SU-DHL-6 (cell line): ENCODE data around the gene ACOT12.

ENCODE experiments used
- H2AFZ ChIP-seq: fragments of 200-600 bp; sonication (generic); 2 replicates; pipeline ENCODE4 v1.6.1; 2014; ENCODE audit warnings: low read depth, mild to moderate bottlenecking, moderate library complexity, mixed read lengths, antibody characterized with exemption, low read length; ENCODE audit not compliant: severe bottlenecking
- H3F3A ChIP-seq: fragments of 200-600 bp; shearing (Covaris generic); 2 replicates; pipeline ENCODE4 v1.6.0; 2016; ENCODE audit warnings: antibody characterized with exemption, mild to moderate bottlenecking; ENCODE audit not compliant: insufficient read depth
- H3K27ac ChIP-seq: fragments of 200-600 bp; sonication (generic); 2 replicates; pipeline ENCODE4 v1.5.1; 2016; ENCODE audit warnings: low read depth, mild to moderate bottlenecking, low read length, moderate library complexity, mixed read lengths
- H3K27me3 ChIP-seq: fragments of 200-600 bp; sonication (generic), shearing (Covaris generic); 2 replicates; pipeline ENCODE4 v1.6.0; 2014; ENCODE audit warnings: mild to moderate bottlenecking, low read length
- H3K36me3 ChIP-seq: fragments of 200-600 bp; sonication (generic); 2 replicates; pipeline ENCODE4 v1.6.1; 2014; ENCODE audit warnings: mild to moderate bottlenecking, low read length, mixed read lengths
- H3K4me2 ChIP-seq: fragments of 300-600, 200-600 bp; shearing (Covaris generic), sonication (generic); 2 replicates; pipeline ENCODE4 v1.6.0; 2014; ENCODE audit warnings: low read length, low read depth, mild to moderate bottlenecking; ENCODE audit not compliant: poor library complexity, severe bottlenecking
- H3K4me3 ChIP-seq: fragments of 200-600 bp; sonication (generic); 2 replicates; pipeline ENCODE4 v1.5.1; 2014; ENCODE audit warnings: antibody characterized with exemption, low read length, mild to moderate bottlenecking, mixed read lengths; ENCODE audit not compliant: insufficient read depth, poor library complexity, severe bottlenecking
- H3K79me2 ChIP-seq: fragments of 200-600 bp; sonication (generic); 2 replicates; pipeline ENCODE4 v1.6.1; 2014; ENCODE audit warnings: mild to moderate bottlenecking, low read length, moderate library complexity; ENCODE audit not compliant: insufficient read depth
- H3K9ac ChIP-seq: fragments of 200-600 bp; sonication (generic); 2 replicates; pipeline ENCODE4 v1.7.0; 2014; ENCODE audit warnings: mild to moderate bottlenecking, low read length
- H3K9me2 ChIP-seq: fragments of 200-600 bp; sonication (generic); replicated peaks from 2 replicates; pipeline ENCODE4 v1.6.1; 2014; ENCODE audit warnings: low read length; ENCODE audit not compliant: insufficient read depth
- H3K9me3 ChIP-seq: fragments of 200-600 bp; sonication (generic); 2 replicates; pipeline ENCODE4 v1.6.1; 2014; ENCODE audit warnings: low read length, mixed read lengths; ENCODE audit not compliant: insufficient read depth
- H4K20me1 ChIP-seq: fragments of 200-600 bp; sonication (generic); 2 replicates; pipeline ENCODE4 v1.6.1; 2014; ENCODE audit warnings: low read depth, mild to moderate bottlenecking, antibody characterized with exemption, low read length, moderate library complexity, mixed read lengths
- EZH2phosphoT487 ChIP-seq: fragments of 200-600 bp; sonication (generic), shearing (Covaris generic); conservative IDR thresholded peaks from 2 replicates; pipeline ENCODE4 v1.6.1; 2018; ENCODE audit warnings: mild to moderate bottlenecking, antibody characterized with exemption, low read length, moderate library complexity, mixed read lengths
- TF ChIP-seq, protein P1 (sequence below): fragments of 200-600 bp; sonication (generic); IDR thresholded peaks from one replicate; pipeline ENCODE4 v1.5.1; 2017; ENCODE audit warnings: antibody characterized with exemption, mild to moderate bottlenecking, low read length, moderate library complexity; ENCODE audit not compliant: insufficient read depth, poor library complexity, severe bottlenecking

ACOT12 gene

DNA sequence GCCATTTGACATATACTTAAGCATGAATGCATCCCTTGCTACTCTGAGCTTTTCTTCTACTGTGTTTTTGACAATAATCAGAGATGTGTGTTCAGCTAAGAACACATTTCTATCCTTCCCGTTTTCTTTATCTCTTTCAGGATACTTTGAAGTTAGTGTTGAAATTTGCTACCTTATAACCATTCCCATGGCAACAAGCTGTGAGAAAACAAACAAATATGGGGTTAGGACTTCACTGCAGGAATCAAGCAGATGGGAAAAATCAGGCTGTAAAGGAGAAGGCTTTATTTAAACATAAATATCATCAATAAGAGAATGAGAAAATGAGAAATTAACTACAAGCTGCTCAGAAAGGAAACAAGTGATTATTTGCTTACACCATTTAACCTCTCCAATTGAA is 57.4 kb downstream of the ACOT12 start:
- H3K9me2 ChIP-seq: no peaks in the 10 kb centered on the region
- H3K79me2 ChIP-seq: no peaks in the 10 kb centered on the region
- no peak overlapping the region for H3K4me2 ChIP-seq
- no peak overlapping the region for H3K4me3 ChIP-seq
- H2AFZ ChIP-seq: no peak overlapping the region
- TF ChIP-seq, protein P1, sequence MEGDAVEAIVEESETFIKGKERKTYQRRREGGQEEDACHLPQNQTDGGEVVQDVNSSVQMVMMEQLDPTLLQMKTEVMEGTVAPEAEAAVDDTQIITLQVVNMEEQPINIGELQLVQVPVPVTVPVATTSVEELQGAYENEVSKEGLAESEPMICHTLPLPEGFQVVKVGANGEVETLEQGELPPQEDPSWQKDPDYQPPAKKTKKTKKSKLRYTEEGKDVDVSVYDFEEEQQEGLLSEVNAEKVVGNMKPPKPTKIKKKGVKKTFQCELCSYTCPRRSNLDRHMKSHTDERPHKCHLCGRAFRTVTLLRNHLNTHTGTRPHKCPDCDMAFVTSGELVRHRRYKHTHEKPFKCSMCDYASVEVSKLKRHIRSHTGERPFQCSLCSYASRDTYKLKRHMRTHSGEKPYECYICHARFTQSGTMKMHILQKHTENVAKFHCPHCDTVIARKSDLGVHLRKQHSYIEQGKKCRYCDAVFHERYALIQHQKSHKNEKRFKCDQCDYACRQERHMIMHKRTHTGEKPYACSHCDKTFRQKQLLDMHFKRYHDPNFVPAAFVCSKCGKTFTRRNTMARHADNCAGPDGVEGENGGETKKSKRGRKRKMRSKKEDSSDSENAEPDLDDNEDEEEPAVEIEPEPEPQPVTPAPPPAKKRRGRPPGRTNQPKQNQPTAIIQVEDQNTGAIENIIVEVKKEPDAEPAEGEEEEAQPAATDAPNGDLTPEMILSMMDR: no peak
- TF ChIP-seq EZH2phosphoT487: no peak
- no peak overlapping the region for H3K27ac ChIP-seq
- H3K9me3 ChIP-seq: no peaks in the 10 kb centered on the region
- no peaks in the 10 kb centered on the region for H3K27me3 ChIP-seq
- no peaks in the 10 kb centered on the region for H3K36me3 ChIP-seq
- no peaks in the 10 kb centered on the region for H3F3A ChIP-seq
- no peak overlapping the region for H3K9ac ChIP-seq
- H4K20me1 ChIP-seq: no peaks in the 10 kb centered on the region

DNA sequence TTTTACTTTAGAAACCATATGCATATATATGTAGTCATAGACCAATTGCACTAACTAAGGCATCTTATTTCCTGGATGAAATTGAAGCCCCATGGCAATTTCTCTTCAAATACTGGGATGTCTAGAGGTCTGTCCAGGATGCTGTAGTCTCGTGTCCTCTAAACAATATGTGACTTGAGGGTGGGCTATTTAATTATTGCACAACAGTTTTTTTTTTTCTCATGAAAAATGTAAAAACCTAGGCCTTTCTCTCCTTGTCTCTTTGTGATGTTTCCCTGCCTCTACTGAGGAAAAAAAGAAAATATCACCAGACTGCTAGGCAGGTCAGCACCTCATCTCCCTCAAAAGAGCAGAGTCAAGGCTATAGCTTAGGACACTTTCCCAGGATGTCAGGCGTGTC is 58.0 kb downstream of the ACOT12 start:
- H3K27me3 ChIP-seq: no peaks in the 10 kb centered on the region
- no peaks in the 10 kb centered on the region for H3K79me2 ChIP-seq
- H3K4me2 ChIP-seq: no peak overlapping the region
- H3K9ac ChIP-seq: no peak overlapping the region
- no peaks in the 10 kb centered on the region for H4K20me1 ChIP-seq
- no peak overlapping the region for H3K4me3 ChIP-seq
- no peaks in the 10 kb centered on the region for H3K36me3 ChIP-seq
- H3K9me3 ChIP-seq: no peaks in the 10 kb centered on the region
- H3F3A ChIP-seq: no peaks in the 10 kb centered on the region
- TF ChIP-seq, protein P1: no peak
- no peak for TF ChIP-seq EZH2phosphoT487
- H3K9me2 ChIP-seq: no peaks in the 10 kb centered on the region
- H2AFZ ChIP-seq: no peak overlapping the region
- no peak overlapping the region for H3K27ac ChIP-seq

DNA sequence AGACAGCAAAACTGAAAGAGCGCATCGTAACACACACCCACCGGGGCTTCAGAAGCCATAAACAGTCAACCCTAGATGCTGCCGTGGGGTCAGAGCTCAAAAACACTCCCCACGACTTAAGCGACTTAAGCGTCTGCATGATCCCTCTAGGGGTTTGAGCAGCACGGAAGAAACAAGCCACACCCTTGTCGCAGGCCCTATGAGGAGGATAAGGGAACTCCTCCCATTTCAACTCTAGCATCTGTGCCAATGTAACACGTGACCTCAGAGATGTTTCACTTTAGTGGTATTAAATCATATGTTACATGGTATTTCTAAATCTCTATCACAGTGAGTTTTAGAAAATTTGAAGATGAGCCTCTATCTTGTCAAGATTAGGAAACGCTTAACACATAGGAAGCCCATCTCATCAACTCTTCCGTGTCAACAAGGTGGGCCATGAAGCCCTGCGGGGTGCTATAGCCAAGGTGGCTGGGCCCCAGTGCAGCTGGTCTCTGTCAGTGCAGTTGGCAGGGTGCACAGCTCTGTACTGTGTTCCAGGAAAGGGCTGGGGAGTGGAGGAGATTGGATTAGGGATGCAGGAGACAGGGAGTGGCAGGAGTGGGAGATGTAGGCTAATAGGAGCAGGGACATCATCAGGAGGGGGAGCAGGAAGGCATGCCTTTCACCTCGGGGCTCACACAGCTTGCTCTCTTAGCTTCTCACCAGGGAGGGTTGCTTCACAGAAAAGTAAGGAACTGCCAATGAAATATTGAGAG is 59.5 kb downstream of the ACOT12 start:
- Histone ChIP-seq H4K20me1 (no peaks in the 10 kb centered on the region), H3K9me2 (no peaks in the 10 kb centered on the region), H3K4me2 (no peak overlapping the region), H3K79me2 (no peaks in the 10 kb centered on the region), H3K4me3 (no peak overlapping the region), H3F3A (no peaks in the 10 kb centered on the region), H3K9ac (no peak overlapping the region), H3K36me3 (no peaks in the 10 kb centered on the region), H3K27me3 (no peaks in the 10 kb centered on the region), H3K9me3 (no peaks in the 10 kb centered on the region), H3K27ac (no peak overlapping the region), H2AFZ (no peak overlapping the region)
- TF ChIP-seq, protein P1: no peak
- no peak for TF ChIP-seq EZH2phosphoT487
